WERI-Rb-1 (cell line): Measurements from ENCODE around the gene PDGFRA.

ENCODE experiments used
- DNase-seq: peaks from one replicate; pipeline ENCODE4 v3.0.0-alpha.2; 2020
- H3K27ac ChIP-seq: fragments of 250-450 bp; sonication (Bioruptor Pico); 2 replicates; pipeline ENCODE4 v1.5.1; 2020; ENCODE audit warnings: mild to moderate bottlenecking, moderate library complexity
- H3K27me3 ChIP-seq: fragments of 250-450 bp; sonication (Bioruptor Pico); 2 replicates; pipeline ENCODE4 v1.5.1; 2021; ENCODE audit warnings: mild to moderate bottlenecking, low read depth, moderate library complexity; ENCODE audit not compliant: insufficient read depth, severe bottlenecking
- H3K36me3 ChIP-seq: fragments of 250-450 bp; sonication (Bioruptor Pico); 2 replicates; pipeline ENCODE4 v1.5.1; 2020; ENCODE audit warnings: mild to moderate bottlenecking, moderate library complexity
- H3K4me3 ChIP-seq: 2 replicates; pipeline ENCODE4 v1.5.1; 2011; ENCODE audit warnings: low read depth, mild to moderate bottlenecking, control low read depth, low read length
- H3K9me3 ChIP-seq: fragments of 250-450 bp; sonication (Bioruptor Pico); 2 replicates; pipeline ENCODE4 v1.5.1; 2021; ENCODE audit warnings: mild to moderate bottlenecking, moderate library complexity; ENCODE audit not compliant: severe bottlenecking
- CTCF ChIP-seq: IDR thresholded peaks from 2 replicates; pipeline ENCODE4 v1.5.1; 2011; ENCODE audit warnings: low read depth, mild to moderate bottlenecking, control low read depth, inconsistent platforms, low read length

The PDGFRA gene

GRCh38 chr4:54290980-54291379 lies 61.9 kb downstream of the PDGFRA start:
- Histone ChIP-seq H3K27me3 (peaks cover 79% of the 10 kb centered on the region), H3K27ac (no peak overlapping the region), H3K9me3 (no peaks in the 10 kb centered on the region), H3K36me3 (no peaks in the 10 kb centered on the region), H3K4me3 (no peak overlapping the region)
- TF ChIP-seq CTCF, result no peak
- DNase-seq, result no peak

- DNase-seq, result no peak
- TF ChIP-seq CTCF, result no peak
- Histone ChIP-seq H3K27ac (no peak overlapping the region), H3K4me3 (no peak overlapping the region), H3K9me3 (no peaks in the 10 kb centered on the region), H3K36me3 (no peaks in the 10 kb centered on the region), H3K27me3 (peaks cover 74% of the 10 kb centered on the region)
These were observed 67.6 kb downstream of the PDGFRA start for GRCh38 chr4:54296548-54297203.

- peaks cover 15% of the 10 kb centered on the region for H3K27me3 ChIP-seq
- DNase-seq, result no peak
- no peaks in the 10 kb centered on the region for H3K36me3 ChIP-seq
- H3K4me3 ChIP-seq, result no peak overlapping the region
- no peak for TF ChIP-seq CTCF
- H3K9me3 ChIP-seq, result no peaks in the 10 kb centered on the region
- no peak overlapping the region for H3K27ac ChIP-seq
These were observed 79.0 kb downstream of the PDGFRA start for GRCh38 chr4:54308110-54308509.

- no peak for DNase-seq
- Histone ChIP-seq H3K27ac (no peak overlapping the region), H3K9me3 (no peaks in the 10 kb centered on the region), H3K4me3 (no peak overlapping the region), H3K36me3 (no peaks in the 10 kb centered on the region), H3K27me3 (peaks cover 62% of the 10 kb centered on the region)
- TF ChIP-seq CTCF, result no peak
These were observed 86.8 kb downstream of the PDGFRA start for GRCh38 chr4:54315561-54316538.

GRCh38 chr4:54317690-54318089 lies 88.6 kb downstream of the PDGFRA start:
- TF ChIP-seq CTCF, result no peak
- no peak for DNase-seq
- H3K4me3 ChIP-seq, result no peak overlapping the region
- peaks cover 66% of the 10 kb centered on the region for H3K27me3 ChIP-seq
- no peak overlapping the region for H3K27ac ChIP-seq
- H3K9me3 ChIP-seq, result no peaks in the 10 kb centered on the region
- H3K36me3 ChIP-seq, result no peaks in the 10 kb centered on the region
